Measurements from ENCODE around the gene TSPAN1. TPM values are rescaled to one million over a fixed set of nuclear protein-coding genes. Genes with fewer than 3 reads are reported as not detected.

The TSPAN1 gene
- polyA plus RNA-seq, 1 experiment, result 1.1 TPM

GRCh38 chr1:46197964-46198811, 23.3 kb downstream of the TSPAN1 start, which contains the start of gene POMGNT1:
Gene POMGNT1 (minus strand): TSS chr1:46198434. CDS start chr1:46197821, 613 bp downstream.
- Histone ChIP-seq H3K27me3 (ENCODE audit: control insufficient read depth, insufficient read depth, low read length) (no peaks in the 10 kb centered on the region), H3K36me3 (ENCODE audit: control insufficient read depth, insufficient read depth, low read length) (peaks cover 9% of the 10 kb centered on the region), H3K4me3 (ENCODE audit: low read depth, low read length) (peak within 1 kb of the TSS; percentile 61)
- TF ChIP-seq CTCF (IDR thresholded peaks at IDR 0.05; ENCODE audit: insufficient read depth, low read depth, low read length), result 0 out of 2 replicates have a peak, but pooled peaks have one; percentile 19
- POLR2A ChIA-PET, result no interaction called here
- DNase-seq (ENCODE audit: low read depth), result no peak
- CTCF ChIA-PET, result interaction anchor here (0.6 to 1.0 kb wide), 3 partner anchors 19 to 448 kb away, joined by 3 to 4 read pairs (median 3); no protein-coding TSS in a partner anchor

DNA sequence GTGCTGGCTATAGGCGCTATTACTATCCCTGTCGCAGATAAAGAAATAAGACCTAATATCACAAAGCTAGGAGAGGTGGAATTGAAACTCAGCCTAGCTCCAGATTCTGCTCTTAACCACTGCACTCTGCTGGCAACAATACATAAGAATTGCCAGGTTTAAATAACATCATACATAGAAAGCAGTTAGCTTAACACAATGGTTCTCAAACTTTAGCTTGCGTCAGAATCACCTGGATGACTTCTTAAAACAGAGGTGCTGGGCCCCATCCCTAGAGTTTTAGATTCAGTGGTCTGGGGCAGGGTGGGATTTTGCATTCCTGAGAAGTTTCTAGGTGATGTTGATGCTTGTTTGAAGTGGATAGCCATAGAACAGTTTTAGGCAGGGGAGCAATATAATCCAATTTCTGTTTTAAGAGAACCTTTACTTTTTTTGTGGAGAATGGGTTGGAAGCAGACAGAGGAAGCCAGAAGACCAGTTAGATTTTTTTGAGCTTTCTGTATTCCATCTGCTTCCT, 24.4 kb downstream of the TSPAN1 start:
- ChIA-PET CTCF (interaction anchor here (0.6 to 1.0 kb wide), 3 partner anchors 11 to 449 kb away, joined by 3 to 6 read pairs (median 3); no protein-coding TSS in a partner anchor), POLR2A (no interaction called here)
- peaks cover 5% of the 10 kb centered on the region; the same call in 1 of the 2 replicates for H3K36me3 ChIP-seq (ENCODE audit: control insufficient read depth, insufficient read depth, low read length)
- H3K4me3 ChIP-seq (ENCODE audit: low read depth, low read length), result no peak overlapping the region
- no peak for DNase-seq (ENCODE audit: low read depth)
- no peaks in the 10 kb centered on the region for H3K27me3 ChIP-seq (ENCODE audit: control insufficient read depth, insufficient read depth, low read length)
- no peak for TF ChIP-seq CTCF (IDR thresholded peaks at IDR 0.05; ENCODE audit: insufficient read depth, low read depth, low read length)

DNA sequence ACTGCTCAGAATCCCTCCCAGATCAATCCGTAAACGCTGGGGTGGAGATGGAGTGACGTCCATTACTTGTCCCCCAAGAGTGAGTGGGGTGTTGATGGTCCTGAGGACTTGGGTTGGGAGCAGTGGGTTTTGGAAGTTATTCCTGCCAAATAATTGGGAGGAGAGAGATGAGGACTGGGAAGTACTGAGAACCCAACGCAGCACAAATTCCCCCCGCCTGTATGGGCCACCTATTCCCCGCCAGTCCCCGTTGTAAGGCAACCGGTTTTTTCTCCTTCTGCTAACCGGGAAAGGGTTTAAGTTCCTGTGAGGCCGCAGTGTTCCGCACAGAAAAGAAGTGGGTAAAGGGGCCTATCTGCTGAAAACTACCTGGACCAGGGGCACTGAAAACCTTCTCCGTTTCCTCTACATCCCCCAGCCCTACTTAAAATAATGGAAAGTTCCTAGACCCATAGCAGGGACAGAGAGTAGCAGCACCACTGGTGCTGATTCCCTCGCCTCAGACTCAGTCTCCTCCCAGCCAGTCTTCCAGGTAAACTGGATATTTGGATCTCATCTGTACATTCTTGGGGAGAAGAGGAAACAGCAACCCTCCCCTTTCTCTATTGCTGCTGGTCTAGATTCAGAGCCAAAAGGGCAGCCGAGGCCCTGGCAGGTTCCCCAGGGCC, 29.0 kb downstream of the TSPAN1 start:
- TF ChIP-seq CTCF (IDR thresholded peaks at IDR 0.05; ENCODE audit: insufficient read depth, low read depth, low read length), result no peak
- DNase-seq (ENCODE audit: low read depth), result no peak
- CTCF ChIA-PET, result interaction anchor here (0.7 to 8.4 kb wide), 2 partner anchors 17 to 20 kb away, joined by 3 to 55 read pairs; no protein-coding TSS in a partner anchor

GRCh38 chr1:46204406-46204742, 29.5 kb downstream of the TSPAN1 start:
- no peak for DNase-seq (ENCODE audit: low read depth)
- TF ChIP-seq CTCF (IDR thresholded peaks at IDR 0.05; ENCODE audit: insufficient read depth, low read depth, low read length), result no peak
- Histone ChIP-seq H3K36me3 (ENCODE audit: control insufficient read depth, insufficient read depth, low read length) (no peaks in the 10 kb centered on the region), H3K4me3 (ENCODE audit: low read depth, low read length) (peak overlapping the region; percentile 68), H3K27me3 (ENCODE audit: control insufficient read depth, insufficient read depth, low read length) (no peaks in the 10 kb centered on the region)
- POLR2A ChIA-PET, result no interaction called here
- CTCF ChIA-PET, result interaction anchor here (8.4 kb wide), 1 partner anchor 17 kb away, joined by 55 read pairs; no protein-coding TSS in a partner anchor

More for the DNA sequence above, 29.0 kb downstream of the TSPAN1 start:
- no peaks in the 10 kb centered on the region for H3K27me3 ChIP-seq (ENCODE audit: control insufficient read depth, insufficient read depth, low read length)
- H3K4me3 ChIP-seq (ENCODE audit: low read depth, low read length), result peak overlapping the region; percentile 68
- no peaks in the 10 kb centered on the region for H3K36me3 ChIP-seq (ENCODE audit: control insufficient read depth, insufficient read depth, low read length)
- POLR2A ChIA-PET, result no interaction called here

DNA sequence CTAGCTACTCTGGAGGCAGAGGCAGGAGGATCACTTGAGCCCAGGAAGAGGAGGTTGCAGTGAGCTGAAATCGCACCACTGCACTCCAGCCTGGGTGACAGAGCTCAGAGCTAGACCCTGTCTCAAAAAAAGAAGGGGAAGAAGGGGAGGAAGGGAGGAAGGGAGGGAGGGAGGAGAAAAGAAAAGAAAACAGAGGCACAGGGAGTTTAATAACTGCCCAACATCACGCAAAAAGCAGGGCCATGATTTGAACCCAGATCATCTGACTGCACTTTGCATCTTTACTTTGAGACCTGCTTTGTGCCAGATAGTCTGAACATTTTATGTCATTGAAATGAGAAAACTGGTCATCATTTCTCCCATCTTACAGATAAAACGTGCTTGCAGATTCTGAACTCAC, 30.3 kb downstream of the TSPAN1 start:
- no peak for TF ChIP-seq CTCF (IDR thresholded peaks at IDR 0.05; ENCODE audit: insufficient read depth, low read depth, low read length)
- ChIA-PET CTCF (interaction anchor here (8.4 kb wide), 1 partner anchor 16 kb away, joined by 55 read pairs; no protein-coding TSS in a partner anchor), POLR2A (no interaction called here)
- Histone ChIP-seq H3K36me3 (ENCODE audit: control insufficient read depth, insufficient read depth, low read length) (no peaks in the 10 kb centered on the region), H3K4me3 (ENCODE audit: low read depth, low read length) (no peak overlapping the region), H3K27me3 (ENCODE audit: control insufficient read depth, insufficient read depth, low read length) (no peaks in the 10 kb centered on the region)
- DNase-seq (ENCODE audit: low read depth), result no peak
